Natural killer cell (primary cell): ENCODE data around the gene HHAT. TPM values are rescaled to one million over a fixed set of nuclear protein-coding genes. Genes with fewer than 3 reads are reported as not detected.

Source experiments
- ATAC-seq, 3 donors: fragments of 150-1000 bp in 2 of 3; fragments of 200-7000 bp in 1 of 3; cut with Tn5 transposase; 1 replicate in 1 of 3; 2 replicates in 2 of 3; pipeline ENCODE4 v1.10.0; 2021; ENCODE audit warnings: mild to moderate bottlenecking in 2 of 3, moderate library complexity in 2 of 3
- DNase-seq, 2 donors: peaks; one replicate each; pipeline versions ENCODE4 v3.0.0 to v3.0.0-alpha.2; 2013 to 2021; ENCODE audit warnings: mixed read lengths in 1 of 2
- H3K27ac ChIP-seq: one replicate; pipeline ENCODE4 v1.5.1; 2013; ENCODE audit warnings: mild to moderate bottlenecking, low read length
- H3K27me3 ChIP-seq: one replicate; pipeline ENCODE4 v1.6.1; 2013; ENCODE audit warnings: low read length; ENCODE audit not compliant: control insufficient read depth, insufficient read depth
- H3K36me3 ChIP-seq: one replicate; pipeline ENCODE4 v1.6.1; 2013; ENCODE audit warnings: low read length; ENCODE audit not compliant: control insufficient read depth, insufficient read depth
- H3K4me1 ChIP-seq: one replicate; pipeline ENCODE4 v1.6.1; 2013; ENCODE audit warnings: low read length; ENCODE audit not compliant: control insufficient read depth, insufficient read depth
- H3K4me3 ChIP-seq: one replicate; pipeline ENCODE4 v1.5.1; 2013; ENCODE audit warnings: low read length
- H3K9me3 ChIP-seq: one replicate; pipeline ENCODE4 v1.6.1; 2013; ENCODE audit warnings: low read length; ENCODE audit not compliant: control insufficient read depth, insufficient read depth
- H3K27ac Mint-ChIP-seq, 2 donors: one replicate each; pipeline ENCODE4 v1.8.0; 2022; ENCODE audit warnings: mild to moderate bottlenecking in 2 of 2, mixed read lengths in 2 of 2, moderate library complexity in 1 of 2
- H3K27me3 Mint-ChIP-seq, 2 donors: one replicate each; pipeline ENCODE4 v1.8.0; 2022; ENCODE audit warnings: low read depth in 2 of 2, mixed read lengths in 2 of 2
- H3K36me3 Mint-ChIP-seq: one replicate; pipeline ENCODE4 v1.8.0; 2022; ENCODE audit warnings: mixed read lengths
- H3K4me1 Mint-ChIP-seq, 2 donors: one replicate each; pipeline ENCODE4 v1.8.0; 2022; ENCODE audit warnings: mixed read lengths in 2 of 2
- H3K4me3 Mint-ChIP-seq: one replicate; pipeline ENCODE4 v1.8.0; 2022; ENCODE audit warnings: mild to moderate bottlenecking, moderate library complexity, mixed read lengths
- H3K9me3 Mint-ChIP-seq, 2 donors: one replicate each; pipeline ENCODE4 v1.8.0; 2022; ENCODE audit warnings: mixed read lengths in 2 of 2
- CTCF ChIP-seq: fragments of 200-600 bp; IDR thresholded peaks from one replicate; pipeline ENCODE4 v1.8.0; 2022; ENCODE audit warnings: antibody characterized with exemption
- WGBS: methylation state at CpG from one replicate; pipeline ENCODE4 v1.1.7; 2013; ENCODE audit warnings: missing lambda C conversion rate; ENCODE audit not compliant: insufficient coverage; 5-methylcytosine and 5-hydroxymethylcytosine counted together
- intact Hi-C: fragments of 100-400 bp; cut with micrococcal nuclease; formaldehyde crosslinking; loops from one replicate; pipeline ENCODE4 v1.14.2; 2022
- total RNA-seq, 4 donors: library from RNA; stranded (reverse); fragments of 120-200 nt in 1 of 4; gene quantifications; one replicate each; pipeline versions ENCODE4 v1.2.3 to v1.2.4, GENCODE V29; 2013 to 2022

Gene HHAT
- total RNA-seq, 3 donors from 2014 or later (not counting 1 experiment from before 2014, with no cell fraction given): 0.79 to 1.1 (median 0.82) TPM

GRCh38 chr1:210635108-210635507 lies 306.4 kb downstream of the HHAT start:
- Mint-ChIP-seq H3K27me3 (peaks cover 0 to 4% of the 10 kb centered on the region in 2 donors), H3K27ac (no peak overlapping the region), H3K4me1 (no peaks in the 10 kb centered on the region), H3K4me3 (no peak overlapping the region), H3K36me3 (no peaks in the 10 kb centered on the region), H3K9me3 (no peaks in the 10 kb centered on the region)
- ATAC-seq (no peak), DNase-seq (no peak)
- Histone ChIP-seq H3K27ac (no peak overlapping the region), H3K4me3 (no peak overlapping the region), H3K9me3 (no peaks in the 10 kb centered on the region), H3K27me3 (no peaks in the 10 kb centered on the region), H3K36me3 (no peaks in the 10 kb centered on the region), H3K4me1 (no peaks in the 10 kb centered on the region)
- 90% methylated on average over 2 of the region's 2 CpGs for WGBS
- intact Hi-C loops: no loop called here
- no peak for TF ChIP-seq CTCF

GRCh38 chr1:210641582-210641981 lies 312.9 kb downstream of the HHAT start:
- WGBS: 85% methylated on average over 5 of the region's 5 CpGs
- no peak for TF ChIP-seq CTCF

GRCh38 chr1:210645582-210646257 lies 317.0 kb downstream of the HHAT start:
- DNase-seq (no peak), ATAC-seq (no peak)
- no peaks in the 10 kb centered on the region for H3K9me3 Mint-ChIP-seq
- Histone ChIP-seq H3K4me1 (peaks cover 3% of the 10 kb centered on the region), H3K4me3 (no peak overlapping the region), H3K36me3 (no peaks in the 10 kb centered on the region), H3K27me3 (no peaks in the 10 kb centered on the region), H3K27ac (no peak overlapping the region), H3K9me3 (no peaks in the 10 kb centered on the region)
- H3K27me3 Mint-ChIP-seq: no peaks in the 10 kb centered on the region
- no peak overlapping the region for H3K4me3 Mint-ChIP-seq
- intact Hi-C loops: no loop called here
- WGBS: 87% methylated on average over 7 of the region's 7 CpGs
- H3K4me1 Mint-ChIP-seq: peaks cover 10 to 14% of the 10 kb centered on the region in 2 donors
- H3K36me3 Mint-ChIP-seq: no peaks in the 10 kb centered on the region
- H3K27ac Mint-ChIP-seq: no peak overlapping the region
- no peak for TF ChIP-seq CTCF

More at GRCh38 chr1:210641582-210641981, 312.9 kb downstream of the HHAT start:
- ATAC-seq (no peak), DNase-seq (no peak)
- Mint-ChIP-seq H3K36me3 (no peaks in the 10 kb centered on the region), H3K4me3 (no peak overlapping the region), H3K4me1 (no peaks in the 10 kb centered on the region), H3K27ac (no peak overlapping the region), H3K27me3 (peaks cover 0 to 4% of the 10 kb centered on the region in 2 donors), H3K9me3 (no peaks in the 10 kb centered on the region)
- Histone ChIP-seq H3K27ac (no peak overlapping the region), H3K4me1 (no peaks in the 10 kb centered on the region), H3K27me3 (no peaks in the 10 kb centered on the region), H3K36me3 (no peaks in the 10 kb centered on the region), H3K9me3 (no peaks in the 10 kb centered on the region), H3K4me3 (no peak overlapping the region)
- intact Hi-C loops: loop anchor here (5.0 kb wide), 1 partner anchor 544 kb away; no protein-coding TSS in a partner anchor

GRCh38 chr1:210646258-210646616 lies 317.5 kb downstream of the HHAT start:
- Histone ChIP-seq H3K4me3 (no peak overlapping the region), H3K27me3 (no peaks in the 10 kb centered on the region), H3K27ac (no peak overlapping the region), H3K36me3 (no peaks in the 10 kb centered on the region), H3K4me1 (peaks cover 3% of the 10 kb centered on the region), H3K9me3 (no peaks in the 10 kb centered on the region)
- Mint-ChIP-seq H3K4me3 (no peak overlapping the region), H3K27ac (no peak overlapping the region), H3K4me1 (peaks cover 10 to 14% of the 10 kb centered on the region in 2 donors), H3K9me3 (no peaks in the 10 kb centered on the region), H3K27me3 (no peaks in the 10 kb centered on the region), H3K36me3 (no peaks in the 10 kb centered on the region)
- DNase-seq (no peak), ATAC-seq (no peak)
- WGBS: 100% methylated on average over 2 of the region's 2 CpGs
- intact Hi-C loops: no loop called here
- TF ChIP-seq CTCF: no peak
